SK-N-MC (cell line): Measurements from ENCODE around the gene ATAD2B.

Experiments used
- EZH2 ChIP-seq: fragments of 200-600 bp; sonication (generic); IDR thresholded peaks from one replicate; pipeline ENCODE4 v1.6.1; 2017; ENCODE audit warnings: antibody characterized with exemption
- FOXP2 ChIP-seq: optimal IDR thresholded peaks from 2 replicates; pipeline ENCODE3; 2011; ENCODE audit warnings: mild to moderate bottlenecking, moderate library complexity; ENCODE audit not compliant: insufficient read depth; ENCODE audit errors: extremely low read length, control extremely low read depth
- POLR2AphosphoS5 ChIP-seq: IDR thresholded peaks from 2 replicates; pipeline ENCODE4 v1.6.1; 2012; ENCODE audit warnings: mild to moderate bottlenecking, low read depth, low read length, borderline replicate concordance

DNA sequence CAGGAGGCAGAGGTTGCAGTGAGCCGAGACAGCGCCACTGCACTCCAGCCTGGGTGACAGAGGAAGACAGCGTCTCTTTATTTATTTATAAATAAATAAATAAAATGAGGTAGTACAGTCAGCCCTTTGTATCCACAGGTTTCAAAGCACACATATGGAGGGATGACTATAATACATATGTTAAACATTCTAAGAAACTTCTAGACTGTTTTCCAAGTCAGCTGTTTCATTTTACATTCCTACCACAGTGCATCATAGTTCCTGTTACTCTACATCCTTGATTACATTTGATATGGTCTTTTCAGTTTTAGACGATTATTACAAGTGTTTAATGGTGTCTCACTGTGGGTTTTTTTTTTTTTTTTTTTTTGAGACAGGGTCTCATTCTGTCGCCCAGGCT, 157.6 kb downstream of the ATAD2B start:
- TF ChIP-seq EZH2 (no peak), POLR2AphosphoS5 (no peak), FOXP2 (no peak)
